Measurements from ENCODE around the gene OBSCN.
"Not testable (repeated sequence)": the region's sequence is repeated elsewhere in the genome, so short reads cannot be mapped to it uniquely, and the experiment has no call there.

The OBSCN gene

GRCh38 chr1:228228601-228229074 is 20.8 kb downstream of the OBSCN start:
- no peak for DNase-seq

GRCh38 chr1:228231189-228231588 is 23.3 kb downstream of the OBSCN start:
- no peak for DNase-seq

DNA sequence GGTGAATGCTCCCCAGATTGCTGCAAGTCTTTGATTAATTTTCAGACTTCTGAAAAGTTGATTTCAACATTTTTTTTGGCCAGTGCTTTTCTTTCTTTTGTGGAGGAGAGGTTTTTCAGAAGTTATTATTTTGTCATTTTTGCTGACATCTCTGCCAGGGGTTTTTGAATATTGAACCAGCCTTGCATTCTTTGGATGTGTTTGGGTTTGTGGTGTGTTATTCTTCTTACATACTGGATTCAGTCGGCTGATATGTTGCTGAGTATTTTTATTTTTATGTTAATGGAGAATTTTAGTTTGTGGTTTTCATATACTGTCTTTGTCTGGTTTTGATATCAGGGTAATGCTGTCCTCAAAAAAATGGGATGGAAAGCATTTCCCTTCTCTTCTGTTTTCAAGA is 25.3 kb downstream of the OBSCN start:
- DNase-seq, result no peak

DNA sequence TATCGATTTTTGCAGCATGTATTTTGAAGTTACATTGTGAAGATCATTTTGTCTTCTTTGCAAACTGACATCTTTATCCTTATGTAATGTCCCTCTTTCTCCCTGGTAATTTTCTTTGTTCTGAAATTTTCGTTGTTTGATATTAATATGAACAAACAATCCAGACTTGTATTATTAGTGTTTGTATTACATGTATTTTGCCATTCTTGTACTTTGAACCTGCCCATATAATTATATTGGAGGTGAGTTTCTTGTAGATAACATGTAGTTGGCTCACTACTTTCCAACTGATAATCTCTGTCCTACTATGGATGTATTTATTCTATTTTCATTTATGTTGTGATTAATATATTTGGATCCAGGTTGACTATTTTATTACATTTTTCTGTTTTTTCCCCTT is 27.1 kb downstream of the OBSCN start:
- no peak for DNase-seq

- no peak for DNase-seq
Observed at GRCh38 chr1:228236744-228237143, 28.9 kb downstream of the OBSCN start.

DNA sequence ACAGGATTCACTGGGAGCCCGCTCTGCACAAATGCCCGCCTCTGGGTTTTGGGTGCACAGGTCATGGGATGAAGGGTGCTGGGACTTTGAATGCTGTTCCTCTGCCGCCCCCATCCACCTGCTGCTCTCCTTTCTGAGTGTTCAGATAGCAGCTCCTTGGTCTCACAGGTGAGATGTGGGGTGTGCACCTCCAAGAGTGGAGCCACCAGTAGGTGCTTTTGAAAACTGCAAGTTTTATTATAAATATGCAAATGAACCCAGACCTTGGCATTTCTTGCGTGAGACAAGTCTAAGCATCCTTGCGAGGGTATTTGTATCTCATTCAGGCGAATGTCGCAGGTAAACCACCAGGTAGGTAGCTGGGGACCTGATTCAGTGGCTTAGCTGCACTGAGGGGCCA is 30.2 kb downstream of the OBSCN start:
- no peak for DNase-seq

DNA sequence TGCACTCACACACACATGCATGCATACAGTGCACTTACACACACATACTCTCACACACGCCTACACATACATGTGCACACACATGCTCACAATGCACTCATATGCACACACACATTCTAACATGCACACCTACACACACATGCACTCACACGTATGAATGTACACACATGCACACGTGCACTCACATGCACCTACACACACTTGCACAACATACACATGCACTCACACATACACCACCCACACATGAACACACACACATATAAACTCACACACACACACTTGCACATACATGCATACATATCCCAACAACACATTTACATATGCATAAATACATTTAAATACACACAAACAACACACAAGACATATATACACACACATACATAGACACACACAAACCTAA is 30.6 kb downstream of the OBSCN start:
- DNase-seq, result no peak

- no peak for DNase-seq
Observed at GRCh38 chr1:228240411-228241240, 32.8 kb downstream of the OBSCN start.

- no peak for DNase-seq
Observed at GRCh38 chr1:228241259-228241658, 33.4 kb downstream of the OBSCN start.

GRCh38 chr1:228242409-228242808 is 34.6 kb downstream of the OBSCN start:
- no peak for DNase-seq

DNA sequence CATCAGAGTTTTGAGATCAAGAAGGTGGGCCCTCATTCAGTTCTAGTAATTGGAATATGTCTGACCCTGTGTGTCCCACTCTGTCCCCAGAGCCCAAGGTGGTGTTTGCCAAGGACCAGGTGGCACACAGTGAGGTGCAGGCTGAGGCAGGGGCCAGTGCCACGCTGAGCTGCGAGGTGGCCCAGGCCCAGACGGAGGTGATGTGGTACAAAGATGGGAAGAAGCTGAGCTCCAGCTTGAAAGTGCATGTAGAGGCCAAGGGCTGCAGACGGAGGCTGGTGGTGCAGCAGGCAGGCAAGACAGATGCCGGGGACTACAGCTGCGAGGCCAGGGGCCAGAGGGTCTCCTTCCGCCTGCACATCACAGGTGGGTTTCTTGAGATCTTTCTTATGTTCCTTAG is 35.2 kb downstream of the OBSCN start:
- DNase-seq, result no peak

DNA sequence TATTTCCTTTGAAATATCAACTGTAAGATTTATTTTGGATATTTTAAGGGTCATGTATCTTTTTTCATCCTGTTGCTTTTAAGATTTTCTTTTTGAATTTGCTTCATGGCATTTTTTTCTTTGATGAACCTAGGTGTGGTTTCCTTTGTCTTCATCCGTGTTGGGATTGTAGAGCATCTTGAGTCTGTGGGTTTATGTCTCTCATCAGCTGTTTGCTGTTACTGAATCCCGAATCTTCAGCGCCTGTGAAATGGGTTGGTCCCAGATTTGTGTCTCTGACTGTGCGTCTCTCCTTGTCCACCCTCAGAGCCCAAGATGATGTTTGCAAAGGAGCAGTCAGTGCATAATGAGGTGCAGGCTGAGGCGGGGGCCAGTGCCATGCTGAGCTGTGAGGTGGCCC is 36.1 kb downstream of the OBSCN start:
- DNase-seq, result not testable (repeated sequence)

GRCh38 chr1:228245111-228245510 is 37.3 kb downstream of the OBSCN start:
- no peak for DNase-seq

DNA sequence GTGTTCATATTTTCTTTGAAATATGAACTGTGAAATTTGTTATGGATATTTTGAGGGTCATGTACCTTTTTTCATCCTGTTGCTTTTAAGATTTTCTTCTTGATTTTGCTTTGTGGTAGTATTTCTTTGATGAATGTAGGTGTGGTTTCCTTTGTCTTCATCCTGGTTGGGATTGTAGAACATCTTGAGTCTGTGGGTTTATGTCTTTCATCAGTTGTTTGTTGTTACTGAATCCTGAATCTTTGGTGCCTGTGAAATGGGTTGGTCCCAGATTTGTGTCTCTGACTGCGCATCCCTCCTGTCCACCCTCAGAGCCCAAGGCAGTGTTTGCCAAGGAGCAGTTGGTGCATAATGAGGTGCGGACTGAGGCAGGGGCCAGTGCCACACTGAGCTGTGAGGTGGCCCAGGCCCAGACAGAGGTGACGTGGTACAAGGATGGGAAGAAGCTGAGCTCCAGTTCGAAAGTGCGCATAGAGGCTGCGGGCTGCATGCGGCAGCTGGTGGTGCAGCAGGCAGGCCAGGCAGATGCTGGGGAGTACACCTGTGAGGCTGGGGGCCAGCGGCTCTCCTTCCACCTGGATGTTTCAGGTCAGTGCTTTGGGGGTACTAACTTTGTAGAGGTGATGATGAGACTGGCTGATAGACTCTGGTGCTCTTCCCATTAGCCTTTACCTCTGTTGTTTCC is 38.5 kb downstream of the OBSCN start:
- DNase-seq, result no peak

DNA sequence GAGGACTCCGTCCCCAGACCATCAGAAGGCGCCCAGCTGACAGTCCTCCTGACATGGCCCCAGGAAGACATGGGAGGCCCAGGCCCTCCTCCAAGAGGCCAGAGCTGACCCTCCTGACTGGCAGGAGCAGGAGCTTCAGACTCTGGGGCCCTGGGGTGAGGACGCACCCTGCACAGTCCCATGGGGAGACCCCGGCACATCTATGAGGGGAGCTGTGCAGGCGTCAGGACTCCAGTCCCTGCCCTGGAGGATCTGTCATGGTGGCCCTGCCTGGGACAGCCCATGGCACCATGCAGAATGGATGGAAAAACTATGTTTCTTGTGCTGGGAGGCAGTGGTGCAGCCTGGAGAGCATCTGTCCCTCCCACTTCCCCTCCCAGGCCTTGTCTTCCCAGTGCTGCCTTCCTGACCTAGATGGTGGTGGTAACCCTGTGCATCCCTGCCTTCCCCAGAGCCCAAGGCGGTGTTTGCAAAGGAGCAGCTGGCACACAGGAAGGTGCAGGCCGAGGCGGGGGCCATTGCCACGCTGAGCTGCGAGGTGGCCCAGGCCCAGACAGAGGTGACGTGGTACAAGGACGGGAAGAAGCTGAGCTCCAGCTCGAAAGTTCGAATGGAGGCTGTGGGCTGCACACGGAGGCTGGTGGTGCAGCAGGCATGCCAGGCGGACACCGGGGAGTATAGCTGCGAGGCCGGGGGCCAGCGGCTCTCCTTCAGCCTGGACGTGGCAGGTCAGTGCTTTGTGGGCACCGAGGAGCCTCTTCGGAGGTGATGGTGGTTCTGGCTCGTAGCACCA is 41.9 kb downstream of the OBSCN start:
- DNase-seq, result no peak

- DNase-seq, result not testable (repeated sequence)
Observed at GRCh38 chr1:228252476-228252875, 44.6 kb downstream of the OBSCN start.

GRCh38 chr1:228256626-228257375 is 49.0 kb downstream of the OBSCN start:
- no peak for DNase-seq

DNA sequence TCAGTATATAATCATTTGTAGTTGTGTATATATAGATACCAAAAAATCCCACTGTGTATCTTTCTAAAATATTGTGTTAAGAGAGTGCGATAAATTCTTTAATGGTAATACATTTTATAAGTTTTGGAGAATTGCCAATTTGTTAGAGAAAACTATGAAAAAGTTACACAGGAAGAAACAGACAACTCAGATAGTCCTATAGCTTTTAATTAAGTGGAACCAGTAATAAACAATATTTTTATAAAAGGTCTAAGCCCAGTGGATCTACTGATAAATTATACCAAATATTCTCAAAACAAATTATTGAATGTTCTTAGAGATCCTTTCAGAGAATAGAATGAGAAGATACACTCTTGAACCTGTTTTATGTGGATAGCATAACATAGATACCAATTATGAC is 50.6 kb downstream of the OBSCN start:
- no peak for DNase-seq

- no peak for DNase-seq
Observed at GRCh38 chr1:228259368-228259894, 51.6 kb downstream of the OBSCN start.

- no peak for DNase-seq
Observed at GRCh38 chr1:228259951-228260350, 52.1 kb downstream of the OBSCN start.

DNA sequence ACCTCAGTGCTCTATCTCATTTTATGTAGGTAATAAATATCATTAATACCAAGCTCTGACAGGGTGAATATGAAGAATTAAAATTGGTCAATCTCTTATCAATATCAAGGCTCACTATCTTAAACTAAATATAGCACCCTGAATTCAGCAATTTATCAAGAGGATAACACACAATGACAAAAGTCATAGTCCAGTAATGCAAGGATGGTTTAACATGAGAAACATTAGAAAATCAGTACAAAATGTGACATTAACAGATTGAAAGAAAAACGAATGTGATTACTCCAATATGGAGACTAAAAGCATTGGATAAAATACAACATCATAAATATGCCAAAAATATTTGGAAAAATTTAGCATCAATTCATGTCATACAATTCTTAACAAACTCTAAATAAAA is 53.9 kb downstream of the OBSCN start:
- DNase-seq, result no peak

- DNase-seq, result no peak
Observed at GRCh38 chr1:228262475-228262874, 54.6 kb downstream of the OBSCN start.

DNA sequence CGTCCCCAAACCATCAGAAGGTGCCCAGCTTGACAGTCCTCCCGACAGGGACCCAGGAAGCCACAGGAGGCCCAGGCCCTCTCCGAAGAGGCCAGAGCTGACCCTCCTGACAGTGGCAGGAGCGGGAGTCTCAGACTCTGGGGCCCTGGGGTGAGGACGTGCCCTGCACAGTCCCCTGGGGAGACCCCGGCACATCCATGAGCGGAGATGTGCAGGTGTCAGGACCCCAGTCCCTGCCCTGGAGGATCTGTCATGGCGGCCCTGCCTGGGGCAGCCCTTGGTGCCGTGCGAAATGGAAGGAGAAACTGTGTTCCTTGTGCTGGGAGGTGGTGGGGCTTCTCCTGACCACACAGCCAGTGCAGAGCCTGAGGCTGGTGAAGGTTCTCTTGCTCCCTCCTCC is 55.8 kb downstream of the OBSCN start:
- DNase-seq, result no peak
